GM06990 (cell line): ENCODE data around the gene ADGRA3.

Experiments used
- DNase-seq: peaks from one replicate; pipeline ENCODE4 v3.0.0-alpha.2; 2011; ENCODE audit not compliant: insufficient read length; ENCODE audit errors: extremely low read depth
- H3K27me3 ChIP-seq: replicated peaks from 2 replicates; pipeline ENCODE4 v1.6.0; 2011; ENCODE audit warnings: low read length; ENCODE audit not compliant: control insufficient read depth, insufficient read depth
- H3K36me3 ChIP-seq: 2 replicates; pipeline ENCODE4 v1.5.1; 2011; ENCODE audit warnings: low read length; ENCODE audit not compliant: control insufficient read depth, insufficient read depth
- H3K4me3 ChIP-seq: replicated peaks from 2 replicates; pipeline ENCODE4 v1.5.1; 2011; ENCODE audit warnings: low read depth, mild to moderate bottlenecking, control low read depth, low read length
- CTCF ChIP-seq: IDR thresholded peaks from 2 replicates; pipeline ENCODE4 v1.5.1; 2011; ENCODE audit warnings: low read length, control low read depth, mild to moderate bottlenecking, inconsistent platforms; ENCODE audit not compliant: insufficient read depth, poor library complexity, severe bottlenecking

The ADGRA3 gene

GRCh38 chr4:22521240-22521639 is 5.4 kb upstream of the ADGRA3 start:
- TF ChIP-seq CTCF: no peak
- no peaks in the 10 kb centered on the region for H3K27me3 ChIP-seq
- H3K36me3 ChIP-seq: no peaks in the 10 kb centered on the region
- no peak overlapping the region for H3K4me3 ChIP-seq
- no peak for DNase-seq

DNA sequence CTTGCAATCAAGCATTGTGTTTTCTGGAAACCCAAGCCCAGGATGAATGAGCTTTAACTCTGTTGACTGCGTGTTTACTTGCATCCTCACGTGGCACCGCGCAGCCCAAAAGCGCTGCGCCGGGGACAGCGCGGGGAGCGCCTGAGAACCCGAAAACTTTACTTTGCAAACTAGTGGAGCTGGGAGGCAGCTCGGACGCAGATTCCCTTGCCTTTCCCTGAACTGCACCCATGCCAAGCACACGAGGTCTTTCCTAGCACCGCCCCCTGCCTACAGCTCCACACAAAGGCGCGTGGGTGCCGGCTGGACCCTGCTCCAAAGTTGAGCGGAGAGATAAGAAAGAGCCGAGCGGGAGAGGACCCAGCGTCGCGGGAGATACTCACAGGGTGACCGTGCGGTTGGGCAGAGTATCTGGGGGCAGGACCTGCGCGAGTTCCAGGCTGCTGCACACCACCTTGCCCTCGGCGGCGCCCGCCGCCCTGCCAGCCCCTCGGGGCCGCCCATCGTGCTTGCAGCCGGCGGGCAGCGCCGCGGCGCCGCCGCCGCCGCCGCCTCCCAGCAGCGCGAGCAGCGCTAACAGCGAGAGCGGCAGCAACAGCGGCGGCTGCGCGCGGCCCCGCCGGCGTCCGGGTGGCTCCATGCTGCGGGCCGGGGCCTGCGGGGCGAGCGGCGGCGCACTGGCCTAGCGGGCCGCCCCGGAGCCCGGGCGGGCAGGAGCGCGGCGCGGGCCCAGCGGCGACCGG is 550 bp downstream of the ADGRA3 start:
- TF ChIP-seq CTCF: no peak
- Histone ChIP-seq H3K4me3 (peak overlapping the region; percentile 49), H3K27me3 (no peaks in the 10 kb centered on the region; the same call in 1 of the 2 replicates), H3K36me3 (no peaks in the 10 kb centered on the region)
- peak; percentile 81 for DNase-seq

GRCh38 chr4:22514481-22514880 is 1.4 kb downstream of the ADGRA3 start:
- TF ChIP-seq CTCF: no peak
- no peak for DNase-seq
- no peaks in the 10 kb centered on the region for H3K36me3 ChIP-seq
- H3K4me3 ChIP-seq: peak overlapping the region; percentile 49
- no peaks in the 10 kb centered on the region; the same call in 1 of the 2 replicates for H3K27me3 ChIP-seq

DNA sequence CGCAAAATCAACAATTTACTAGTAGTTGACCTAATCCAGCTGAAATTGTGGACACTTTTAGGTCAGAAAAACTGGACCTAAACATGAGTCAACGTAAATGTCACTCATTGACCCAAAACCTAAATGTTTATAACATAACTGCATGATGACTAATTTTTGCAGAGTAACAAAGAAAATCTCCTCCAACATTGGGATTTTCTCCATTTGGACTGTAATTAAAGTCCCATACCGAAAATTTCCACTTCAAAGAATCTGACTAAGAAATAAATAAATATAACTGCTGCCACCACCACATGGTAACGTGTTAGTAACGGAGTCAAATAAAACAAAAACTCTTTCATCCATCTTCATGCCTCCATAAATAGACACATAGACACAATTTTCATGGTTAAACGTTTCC is 1.9 kb downstream of the ADGRA3 start:
- DNase-seq: no peak
- TF ChIP-seq CTCF: no peak

DNA sequence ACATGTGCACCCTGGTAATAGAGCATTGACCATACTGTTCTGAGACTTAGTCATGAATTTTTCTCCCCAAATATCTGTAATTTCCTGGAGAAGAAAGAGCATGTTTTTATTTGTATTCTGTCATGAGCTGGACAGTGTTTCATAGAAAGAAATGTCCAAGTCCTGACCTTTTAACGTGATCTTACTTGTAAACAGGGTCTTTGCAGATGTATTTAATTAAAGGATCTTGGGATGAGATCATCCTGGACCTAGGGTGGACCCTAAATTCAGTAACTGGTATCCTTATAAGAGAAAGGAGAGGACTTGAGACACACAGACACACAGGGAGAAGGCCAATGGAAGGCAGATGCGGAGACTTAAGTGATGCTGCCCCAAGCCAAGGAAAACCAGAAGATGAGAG is 3.6 kb downstream of the ADGRA3 start:
- DNase-seq: no peak
- H3K36me3 ChIP-seq: no peaks in the 10 kb centered on the region
- H3K4me3 ChIP-seq: no peak overlapping the region
- no peaks in the 10 kb centered on the region; the same call in 1 of the 2 replicates for H3K27me3 ChIP-seq
- no peak for TF ChIP-seq CTCF

More for the DNA sequence above, 1.9 kb downstream of the ADGRA3 start:
- Histone ChIP-seq H3K27me3 (no peaks in the 10 kb centered on the region; the same call in 1 of the 2 replicates), H3K4me3 (no peak overlapping the region), H3K36me3 (no peaks in the 10 kb centered on the region)
